WI38 (cell line): ENCODE results near the gene ACAT2.
"Not testable (repeated sequence)": the region's sequence is repeated elsewhere in the genome, so short reads cannot be mapped to it uniquely, and the experiment has no call there.

Experiments
- H3K4me3 ChIP-seq: 2 replicates; pipeline ENCODE4 v1.5.1; 2011; ENCODE audit warnings: low read depth, mild to moderate bottlenecking, control low read depth, low read length
- TF ChIP-seq, protein P1 (sequence below): IDR thresholded peaks from 2 replicates; pipeline ENCODE4 v1.5.1; 2012; ENCODE audit warnings: low read depth, mild to moderate bottlenecking, control low read depth, low read length

Gene ACAT2

DNA sequence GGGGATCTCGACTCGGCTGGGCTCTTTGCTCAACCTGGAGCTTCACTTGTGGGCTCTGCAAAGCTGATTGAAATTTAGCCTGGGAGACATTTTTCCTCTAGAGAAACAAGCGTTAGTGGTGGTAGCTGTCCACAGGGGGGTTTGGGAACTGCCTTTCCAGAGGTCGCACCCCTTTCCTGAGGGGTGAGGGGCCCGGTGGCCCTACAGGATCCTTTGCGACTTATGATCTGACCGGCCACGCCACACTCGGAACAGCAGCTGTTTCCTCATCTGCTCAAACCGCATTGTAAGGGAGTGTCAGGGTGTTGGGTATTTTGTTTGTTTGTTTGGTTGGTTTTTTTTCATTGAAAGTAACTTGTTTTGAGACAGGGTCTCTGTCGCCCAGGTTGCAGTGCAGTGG is 59.3 kb downstream of the ACAT2 start:
- H3K4me3 ChIP-seq: no peak overlapping the region
- TF ChIP-seq, protein P1, sequence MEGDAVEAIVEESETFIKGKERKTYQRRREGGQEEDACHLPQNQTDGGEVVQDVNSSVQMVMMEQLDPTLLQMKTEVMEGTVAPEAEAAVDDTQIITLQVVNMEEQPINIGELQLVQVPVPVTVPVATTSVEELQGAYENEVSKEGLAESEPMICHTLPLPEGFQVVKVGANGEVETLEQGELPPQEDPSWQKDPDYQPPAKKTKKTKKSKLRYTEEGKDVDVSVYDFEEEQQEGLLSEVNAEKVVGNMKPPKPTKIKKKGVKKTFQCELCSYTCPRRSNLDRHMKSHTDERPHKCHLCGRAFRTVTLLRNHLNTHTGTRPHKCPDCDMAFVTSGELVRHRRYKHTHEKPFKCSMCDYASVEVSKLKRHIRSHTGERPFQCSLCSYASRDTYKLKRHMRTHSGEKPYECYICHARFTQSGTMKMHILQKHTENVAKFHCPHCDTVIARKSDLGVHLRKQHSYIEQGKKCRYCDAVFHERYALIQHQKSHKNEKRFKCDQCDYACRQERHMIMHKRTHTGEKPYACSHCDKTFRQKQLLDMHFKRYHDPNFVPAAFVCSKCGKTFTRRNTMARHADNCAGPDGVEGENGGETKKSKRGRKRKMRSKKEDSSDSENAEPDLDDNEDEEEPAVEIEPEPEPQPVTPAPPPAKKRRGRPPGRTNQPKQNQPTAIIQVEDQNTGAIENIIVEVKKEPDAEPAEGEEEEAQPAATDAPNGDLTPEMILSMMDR: no peak

DNA sequence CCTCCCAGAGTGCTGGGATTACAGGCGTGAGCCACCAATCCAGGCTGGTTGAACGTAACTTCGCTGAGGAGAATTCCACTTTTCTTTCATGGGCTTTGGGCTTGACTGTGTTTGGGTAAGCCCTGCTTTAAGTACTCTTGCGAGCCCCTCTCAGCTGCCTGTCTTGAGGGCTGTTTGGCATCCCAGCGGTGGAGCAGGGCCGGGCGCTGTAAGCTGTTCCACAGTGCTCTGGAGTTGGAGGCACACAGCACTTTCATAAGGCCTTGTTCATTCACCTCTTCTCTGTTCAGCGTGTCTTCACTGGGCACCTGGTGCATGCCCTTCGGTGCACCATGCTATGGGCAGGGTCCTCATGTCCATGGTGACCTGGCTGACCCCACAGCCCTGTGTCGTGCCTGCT is 59.9 kb downstream of the ACAT2 start:
- TF ChIP-seq, protein P1: no peak
- no peak overlapping the region for H3K4me3 ChIP-seq

DNA sequence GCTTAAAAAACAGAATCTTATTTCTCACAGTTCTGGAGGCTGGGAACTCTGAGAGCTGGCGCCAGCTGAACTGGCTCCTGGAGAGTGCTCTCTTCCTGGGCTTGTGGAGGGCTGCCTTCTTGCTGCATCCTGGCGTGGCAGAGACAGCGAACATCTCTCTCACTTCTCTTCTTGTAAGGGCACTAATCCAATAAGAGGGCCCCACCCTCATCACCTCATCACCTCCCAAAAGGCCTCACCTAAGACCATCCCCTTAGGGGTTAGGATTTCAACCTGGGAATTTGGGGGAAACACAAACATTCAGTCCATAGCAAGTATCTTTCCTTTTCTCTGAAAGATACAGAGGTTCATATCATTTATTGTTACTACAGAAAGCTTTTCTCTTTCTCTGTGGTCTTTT is 62.1 kb downstream of the ACAT2 start:
- no peak overlapping the region for H3K4me3 ChIP-seq
- TF ChIP-seq, protein P1: no peak

DNA sequence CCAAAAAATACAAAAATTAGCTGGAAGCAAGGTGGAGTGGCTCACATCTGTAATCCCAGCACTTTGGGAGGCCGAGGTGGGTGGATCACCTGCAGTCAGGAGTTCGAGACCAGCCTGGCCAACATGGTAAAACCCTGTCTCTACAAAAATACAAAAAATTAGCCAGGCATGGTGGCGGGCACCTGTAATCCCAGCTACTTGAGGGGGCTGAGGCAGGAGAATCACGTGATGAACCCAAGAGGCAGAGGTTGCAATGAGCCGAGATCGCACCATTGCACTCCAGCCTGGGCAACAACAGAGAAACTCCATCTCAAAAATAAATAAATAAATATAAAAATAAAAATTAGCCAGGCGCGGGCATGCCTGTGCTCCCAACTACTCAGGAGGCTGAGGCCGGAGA is 62.8 kb downstream of the ACAT2 start:
- not testable (repeated sequence) for H3K4me3 ChIP-seq

DNA sequence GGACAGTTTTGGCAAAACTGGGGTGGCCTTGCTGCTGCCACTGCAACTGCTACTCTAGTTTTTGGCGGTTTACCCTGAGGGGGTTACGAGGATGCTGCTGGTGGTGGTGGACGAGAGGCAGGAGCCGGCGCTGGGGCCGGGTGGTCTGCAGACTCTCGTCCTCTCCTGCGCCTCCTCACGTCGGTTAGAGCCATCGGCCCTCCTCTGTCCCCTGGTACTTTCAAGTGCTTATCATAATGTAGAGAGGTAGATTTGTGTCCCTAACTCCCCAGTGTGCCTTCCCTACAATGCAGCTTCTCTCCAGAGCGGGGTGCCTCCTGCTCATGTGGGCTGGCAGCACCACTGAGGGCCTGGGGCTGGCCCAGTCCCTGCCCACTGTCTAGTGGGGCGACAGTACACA is 64.2 kb downstream of the ACAT2 start:
- H3K4me3 ChIP-seq: no peak overlapping the region
- TF ChIP-seq, protein P1: no peak

DNA sequence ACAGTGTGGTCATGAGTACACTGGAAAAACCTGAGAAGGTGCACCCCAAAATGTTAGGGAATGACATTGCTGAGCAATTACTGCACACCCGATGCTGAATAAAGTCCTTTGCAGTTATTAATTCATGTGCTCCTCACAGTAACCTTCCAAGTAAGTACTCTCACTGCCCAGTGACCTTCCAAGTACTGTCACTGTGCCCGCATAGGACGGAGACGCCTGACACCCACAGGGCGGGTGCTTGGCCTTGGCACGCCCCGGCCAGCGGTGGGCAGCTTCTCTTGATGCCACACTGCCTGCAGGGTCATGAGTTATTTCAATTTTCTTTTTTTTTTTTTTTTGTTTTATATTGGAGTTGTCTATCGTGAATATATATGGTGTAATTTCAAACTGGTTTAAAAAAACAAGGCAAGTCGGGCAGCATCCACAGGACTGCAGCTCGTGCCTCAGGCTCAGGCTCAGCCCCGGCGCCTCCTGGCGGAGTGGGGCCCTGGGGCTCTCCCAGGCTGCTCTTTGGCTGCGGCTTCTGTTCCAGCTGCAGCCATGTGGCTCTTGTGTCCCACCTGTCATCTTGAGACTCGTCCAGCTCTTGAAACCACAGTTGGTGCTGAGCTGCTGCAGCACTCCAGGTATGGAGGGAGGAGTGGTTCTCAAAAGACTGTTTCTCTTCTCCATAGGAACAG is 65.3 kb downstream of the ACAT2 start:
- TF ChIP-seq, protein P1: no peak

DNA sequence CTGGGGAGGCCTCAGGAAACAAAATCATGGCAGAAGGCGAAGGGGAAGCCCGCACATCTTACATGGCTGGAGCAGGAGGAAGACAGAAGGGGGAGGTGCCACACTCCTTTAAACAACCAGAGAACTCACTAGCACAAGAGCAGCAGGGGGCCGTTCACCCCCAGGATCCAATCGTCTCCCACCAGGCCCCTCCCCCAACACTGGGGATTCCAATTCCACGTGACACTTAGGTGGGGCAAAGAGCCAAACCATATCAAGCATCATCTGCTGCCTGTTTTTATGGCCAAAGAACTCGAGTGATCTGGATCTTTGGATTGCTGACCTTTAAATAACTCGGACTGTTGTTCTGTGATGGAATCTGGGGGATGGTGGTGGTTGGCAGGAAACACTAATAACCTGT is 66.2 kb downstream of the ACAT2 start:
- H3K4me3 ChIP-seq: no peak overlapping the region

More for the DNA sequence above, 65.3 kb downstream of the ACAT2 start:
- H3K4me3 ChIP-seq: no peak overlapping the region

More for the DNA sequence above, 66.2 kb downstream of the ACAT2 start:
- TF ChIP-seq, protein P1: no peak
